GM10248 (cell line): Measurements from ENCODE around the gene ENOSF1.

Experiments used
- CTCF ChIA-PET: fragments of 300-600 bp; sonication (Branson Sonifier 250); formaldehyde crosslinking; extraction: SDS; loops from one replicate; lab custom pipeline; 2021; ENCODE audit warnings: antibody characterized with exemption; lab: Yijun Ruan, JAX
- POLR2A ChIA-PET: fragments of 350-650 bp; sonication (Branson Sonifier 250); formaldehyde crosslinking; extraction: SDS; loops from one replicate; lab custom pipeline; 2020; ENCODE audit warnings: antibody characterized with exemption; lab: Yijun Ruan, JAX
- DNase-seq: peaks from one replicate; pipeline ENCODE4 v3.0.0; 2012; ENCODE audit errors: extremely low spot score
- TF ChIP-seq, protein P1 (sequence below): IDR thresholded peaks from 2 replicates; pipeline ENCODE4 v1.5.1; 2012; ENCODE audit warnings: mild to moderate bottlenecking, low read depth; ENCODE audit errors: extremely low read depth, missing control alignments, control extremely low read depth

Gene ENOSF1

DNA sequence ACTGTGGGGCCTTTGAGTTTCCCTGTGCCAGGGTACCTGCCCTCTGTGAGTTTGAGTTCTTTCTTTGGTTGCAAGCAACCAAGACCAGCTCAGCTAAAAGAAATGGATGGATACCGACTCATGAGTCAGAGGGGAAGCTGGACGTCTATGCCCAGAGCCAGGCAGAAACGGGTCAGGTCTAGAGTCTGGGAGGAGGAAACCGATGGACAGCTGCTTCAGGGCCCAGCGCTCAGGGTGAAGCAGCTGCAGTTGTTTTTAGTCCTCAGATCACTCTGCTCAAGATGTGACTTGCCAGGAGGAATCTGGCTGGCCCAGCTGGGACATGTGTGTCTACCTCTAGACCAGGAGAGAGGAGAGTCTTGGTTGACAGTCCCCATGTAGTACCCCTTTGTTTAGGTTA, 65.1 kb downstream of the ENOSF1 start:
- CTCF ChIA-PET: no interaction called here
- no peak for DNase-seq
- TF ChIP-seq, protein P1, sequence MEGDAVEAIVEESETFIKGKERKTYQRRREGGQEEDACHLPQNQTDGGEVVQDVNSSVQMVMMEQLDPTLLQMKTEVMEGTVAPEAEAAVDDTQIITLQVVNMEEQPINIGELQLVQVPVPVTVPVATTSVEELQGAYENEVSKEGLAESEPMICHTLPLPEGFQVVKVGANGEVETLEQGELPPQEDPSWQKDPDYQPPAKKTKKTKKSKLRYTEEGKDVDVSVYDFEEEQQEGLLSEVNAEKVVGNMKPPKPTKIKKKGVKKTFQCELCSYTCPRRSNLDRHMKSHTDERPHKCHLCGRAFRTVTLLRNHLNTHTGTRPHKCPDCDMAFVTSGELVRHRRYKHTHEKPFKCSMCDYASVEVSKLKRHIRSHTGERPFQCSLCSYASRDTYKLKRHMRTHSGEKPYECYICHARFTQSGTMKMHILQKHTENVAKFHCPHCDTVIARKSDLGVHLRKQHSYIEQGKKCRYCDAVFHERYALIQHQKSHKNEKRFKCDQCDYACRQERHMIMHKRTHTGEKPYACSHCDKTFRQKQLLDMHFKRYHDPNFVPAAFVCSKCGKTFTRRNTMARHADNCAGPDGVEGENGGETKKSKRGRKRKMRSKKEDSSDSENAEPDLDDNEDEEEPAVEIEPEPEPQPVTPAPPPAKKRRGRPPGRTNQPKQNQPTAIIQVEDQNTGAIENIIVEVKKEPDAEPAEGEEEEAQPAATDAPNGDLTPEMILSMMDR: no peak
- POLR2A ChIA-PET: interaction anchor here (0.6 kb wide), 1 partner anchor 89 kb away, joined by 4 read pairs; no protein-coding TSS in a partner anchor

DNA sequence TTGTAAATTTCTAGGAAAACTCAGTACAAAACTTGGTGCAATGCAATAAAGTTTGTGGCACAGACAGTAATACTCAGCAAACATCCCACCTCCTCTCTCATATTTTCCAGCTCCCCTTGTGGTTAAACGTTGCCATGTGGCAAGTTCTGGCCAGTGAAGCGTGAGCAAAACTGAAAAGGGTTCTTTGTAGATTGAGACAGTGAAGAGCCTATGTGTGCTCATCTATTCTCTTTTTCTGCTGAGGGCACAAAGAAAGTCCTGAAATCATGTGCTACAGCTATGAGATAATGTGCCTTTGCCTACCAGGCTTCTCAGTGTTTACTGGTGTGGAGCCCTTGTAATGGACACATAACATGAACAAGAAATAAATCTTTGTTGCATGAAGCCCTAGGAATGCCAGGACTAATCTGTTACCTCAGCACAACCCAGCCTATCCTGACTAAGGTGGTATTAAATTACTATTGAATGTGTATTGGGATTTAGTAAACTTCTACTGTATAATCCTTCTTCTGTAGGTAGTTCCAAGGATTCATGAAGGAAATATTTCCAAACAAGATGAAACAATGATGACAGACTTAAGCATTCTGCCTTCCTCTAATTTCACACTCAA, 67.9 kb downstream of the ENOSF1 start:
- POLR2A ChIA-PET: no interaction called here
- TF ChIP-seq, protein P1: no peak
- no peak for DNase-seq
- CTCF ChIA-PET: interaction anchor here (1.0 to 6.4 kb wide), 4 partner anchors 12 to 18 kb away, joined by 3 to 48 read pairs (median 6); partner anchors contain the start of gene TYMS

DNA sequence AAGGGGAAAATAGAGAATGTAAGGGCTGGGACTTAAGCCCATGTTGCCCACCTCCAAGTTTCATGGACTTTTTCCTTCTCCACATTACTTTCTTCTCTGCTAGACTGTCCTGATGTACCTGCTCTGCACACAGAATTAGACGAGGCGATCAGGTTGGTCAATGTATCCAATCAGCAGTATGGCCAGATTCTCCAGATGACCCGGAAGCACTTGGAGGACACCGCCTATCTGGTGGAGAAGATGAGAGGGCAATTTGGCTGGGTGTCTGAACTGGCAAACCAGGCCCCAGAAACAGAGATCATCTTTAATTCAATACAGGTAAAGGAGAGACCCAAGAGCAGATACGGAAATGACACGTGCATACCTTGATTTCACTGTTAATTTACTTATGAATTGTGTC, 71.2 kb downstream of the ENOSF1 start:
- ChIA-PET CTCF (interaction anchor here (2.9 to 6.4 kb wide), 2 partner anchors 10 to 15 kb away, joined by 16 to 48 read pairs; no protein-coding TSS in a partner anchor), POLR2A (no interaction called here)
- DNase-seq: no peak
- TF ChIP-seq, protein P1: no peak

DNA sequence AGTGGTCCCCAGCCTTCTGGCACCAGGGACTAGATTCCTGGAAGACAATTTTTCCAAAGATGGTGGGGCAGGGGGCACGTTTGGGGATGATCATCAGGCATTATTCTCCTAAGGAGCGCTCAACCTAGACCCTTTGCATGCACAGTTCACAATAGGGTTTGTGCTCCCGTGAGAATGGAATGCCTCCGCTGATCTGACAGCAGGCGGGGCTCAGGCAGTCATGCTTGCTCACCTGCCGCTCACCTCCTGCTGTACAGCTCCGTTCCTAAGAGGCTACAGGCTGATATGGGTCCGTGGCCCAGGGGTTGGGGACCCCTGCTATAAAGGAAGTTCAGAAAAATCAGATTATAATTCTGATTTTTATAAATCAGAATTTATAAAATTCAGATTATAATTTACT, 77.3 kb downstream of the ENOSF1 start:
- CTCF ChIA-PET: interaction anchor here (1.2 kb wide), 1 partner anchor 11 kb away, joined by 5 read pairs; no protein-coding TSS in a partner anchor
- no peak for DNase-seq

DNA sequence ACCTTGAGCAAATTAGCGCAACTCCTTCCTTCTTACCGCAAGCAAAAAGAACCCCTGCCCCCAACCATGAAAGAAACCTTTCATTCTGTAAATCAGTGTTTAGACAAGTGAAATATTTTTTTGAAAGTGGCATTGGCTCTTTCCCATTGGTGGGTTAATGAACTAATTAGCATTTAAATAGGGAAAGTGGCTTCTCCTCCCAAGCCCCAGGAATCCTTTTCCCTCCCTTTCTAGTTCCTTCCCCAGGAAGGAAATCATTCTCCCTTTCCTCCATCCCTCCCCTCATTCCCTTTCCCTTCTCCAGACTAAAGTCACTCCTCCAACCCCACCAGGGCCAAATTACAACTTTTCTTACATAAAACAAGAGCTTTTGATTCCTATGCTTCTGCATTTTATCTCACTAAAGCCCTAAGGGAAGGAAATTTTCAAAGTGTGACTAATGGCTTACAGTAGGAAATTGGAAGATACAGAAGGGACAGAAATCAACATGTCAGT, 77.8 kb downstream of the ENOSF1 start:
- ChIA-PET CTCF (interaction anchor here (1.2 kb wide), 1 partner anchor 10 kb away, joined by 5 read pairs; no protein-coding TSS in a partner anchor), POLR2A (no interaction called here)

More for the DNA sequence above, 77.3 kb downstream of the ENOSF1 start:
- POLR2A ChIA-PET: no interaction called here
- TF ChIP-seq, protein P1: no peak

DNA sequence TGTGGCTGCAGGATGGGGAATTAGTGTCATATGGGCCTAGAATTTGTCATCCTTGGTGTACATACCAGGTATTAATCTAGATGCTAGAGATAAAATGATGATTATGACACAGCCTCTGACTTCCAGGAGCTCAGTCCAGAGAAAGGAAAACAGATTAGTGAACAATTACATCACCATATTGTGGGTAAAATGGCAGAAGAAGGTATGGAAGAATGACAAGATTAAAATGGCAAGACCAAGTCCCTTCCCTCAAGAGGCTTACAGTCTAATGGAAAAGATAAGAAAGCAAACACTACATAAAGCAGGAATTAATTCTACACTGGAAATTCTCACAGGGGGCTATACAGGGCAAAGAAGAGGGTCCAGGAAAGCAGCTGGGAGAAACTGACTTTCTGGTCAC, 80.9 kb downstream of the ENOSF1 start:
- no peak for DNase-seq
- ChIA-PET CTCF (interaction anchor here (0.8 to 16.5 kb wide), 8 partner anchors 8 to 208 kb away, joined by 3 to 229 read pairs (median 4); no protein-coding TSS in a partner anchor), POLR2A (no interaction called here)
- TF ChIP-seq, protein P1: no peak

More for the DNA sequence above, 77.8 kb downstream of the ENOSF1 start:
- TF ChIP-seq, protein P1: no peak
- no peak for DNase-seq
